ENCODE results near the gene PIK3IP1. TPM values are rescaled to one million over a fixed set of nuclear protein-coding genes. Genes with fewer than 3 reads are reported as not detected.

Gene PIK3IP1
- total RNA-seq, 1 donor from 2014 or later = 16.4 TPM

DNA sequence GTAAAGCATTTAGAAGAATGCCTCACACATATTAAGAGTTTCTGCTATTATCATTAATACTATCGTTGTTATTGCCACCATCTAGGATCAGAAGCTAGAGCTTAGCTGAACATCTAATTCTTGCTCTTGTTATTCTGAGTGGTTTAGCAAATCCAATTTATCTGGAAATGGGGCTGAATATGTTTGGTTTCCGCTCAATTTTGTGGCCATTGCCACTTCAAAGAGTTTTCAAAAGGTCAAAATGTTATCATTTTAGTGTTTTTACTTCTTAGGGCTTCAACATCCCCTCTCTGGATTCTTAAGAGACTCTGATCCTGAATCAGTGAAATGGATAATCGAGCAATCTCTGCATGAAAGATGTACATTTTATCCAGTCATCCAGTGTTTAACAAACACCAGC lies 10.2 kb upstream of the PIK3IP1 start:
- Histone ChIP-seq H3K4me1 (no peaks in the 10 kb centered on the region), H3K4me3 (no peak overlapping the region), H3K27ac (no peak overlapping the region), H3K36me3 (no peaks in the 10 kb centered on the region), H3K9me3 (no peaks in the 10 kb centered on the region), H3K27me3 (no peaks in the 10 kb centered on the region)
- intact Hi-C loops (cut with DNase I) = no loop called here
- no peak for DNase-seq (ENCODE audit: low spot score in 2 of 2)
- TF ChIP-seq, protein P1, sequence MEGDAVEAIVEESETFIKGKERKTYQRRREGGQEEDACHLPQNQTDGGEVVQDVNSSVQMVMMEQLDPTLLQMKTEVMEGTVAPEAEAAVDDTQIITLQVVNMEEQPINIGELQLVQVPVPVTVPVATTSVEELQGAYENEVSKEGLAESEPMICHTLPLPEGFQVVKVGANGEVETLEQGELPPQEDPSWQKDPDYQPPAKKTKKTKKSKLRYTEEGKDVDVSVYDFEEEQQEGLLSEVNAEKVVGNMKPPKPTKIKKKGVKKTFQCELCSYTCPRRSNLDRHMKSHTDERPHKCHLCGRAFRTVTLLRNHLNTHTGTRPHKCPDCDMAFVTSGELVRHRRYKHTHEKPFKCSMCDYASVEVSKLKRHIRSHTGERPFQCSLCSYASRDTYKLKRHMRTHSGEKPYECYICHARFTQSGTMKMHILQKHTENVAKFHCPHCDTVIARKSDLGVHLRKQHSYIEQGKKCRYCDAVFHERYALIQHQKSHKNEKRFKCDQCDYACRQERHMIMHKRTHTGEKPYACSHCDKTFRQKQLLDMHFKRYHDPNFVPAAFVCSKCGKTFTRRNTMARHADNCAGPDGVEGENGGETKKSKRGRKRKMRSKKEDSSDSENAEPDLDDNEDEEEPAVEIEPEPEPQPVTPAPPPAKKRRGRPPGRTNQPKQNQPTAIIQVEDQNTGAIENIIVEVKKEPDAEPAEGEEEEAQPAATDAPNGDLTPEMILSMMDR (IDR thresholded peaks at IDR 0.05) = no peak

DNA sequence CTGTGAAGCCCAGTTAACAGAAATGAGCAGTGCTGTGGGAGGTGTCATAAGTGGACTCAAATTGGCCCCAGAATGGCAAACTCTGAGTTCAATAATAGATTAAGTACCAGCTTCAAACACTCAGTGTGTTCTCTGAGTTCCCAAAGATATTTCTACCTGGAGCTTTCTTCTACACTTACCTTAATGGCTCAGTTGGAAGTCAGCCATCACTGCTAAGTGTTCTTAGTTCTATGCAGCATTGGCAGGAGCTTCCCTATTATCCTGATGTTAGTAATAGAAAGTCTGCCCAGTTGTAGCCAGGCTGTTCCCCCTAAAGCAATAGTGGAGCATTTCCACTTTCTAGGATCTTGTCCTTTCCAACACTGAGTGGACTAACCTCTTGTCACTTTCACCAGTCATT lies 9.7 kb upstream of the PIK3IP1 start:
- Histone ChIP-seq H3K9me3 (no peaks in the 10 kb centered on the region), H3K36me3 (no peaks in the 10 kb centered on the region), H3K27me3 (no peaks in the 10 kb centered on the region), H3K4me3 (no peak overlapping the region), H3K4me1 (no peaks in the 10 kb centered on the region), H3K27ac (no peak overlapping the region)
- intact Hi-C loops (cut with DNase I) = no loop called here
- no peak for DNase-seq (ENCODE audit: low spot score in 2 of 2)
- TF ChIP-seq, protein P1 (IDR thresholded peaks at IDR 0.05) = no peak

DNA sequence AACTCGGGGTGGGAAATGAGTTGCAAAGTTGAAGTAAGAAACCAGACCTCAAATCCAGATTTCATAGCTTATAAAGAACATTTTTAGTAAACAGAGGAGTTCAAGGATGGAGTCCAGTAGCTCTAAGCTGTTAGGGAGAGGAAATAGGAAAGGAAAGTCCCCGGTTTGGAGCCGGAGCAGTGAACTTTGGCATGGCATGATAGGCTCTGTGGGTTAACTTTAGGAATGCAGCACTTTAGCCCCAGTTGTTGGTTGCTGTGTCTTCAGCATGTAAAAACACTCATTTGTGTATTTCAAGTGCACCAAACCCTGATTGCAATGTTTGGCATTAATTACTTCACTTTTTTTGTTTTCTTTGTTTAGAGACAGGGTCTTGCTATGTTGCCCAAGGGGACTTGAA lies 8.6 kb upstream of the PIK3IP1 start:
- Histone ChIP-seq H3K9me3 (no peaks in the 10 kb centered on the region), H3K4me3 (no peak overlapping the region), H3K27me3 (no peaks in the 10 kb centered on the region), H3K36me3 (no peaks in the 10 kb centered on the region), H3K27ac (no peak overlapping the region), H3K4me1 (peaks cover 5 to 7% of the 10 kb centered on the region in 2 donors)
- TF ChIP-seq, protein P1 (IDR thresholded peaks at IDR 0.05) = no peak
- no peak for DNase-seq (ENCODE audit: low spot score in 2 of 2)
- intact Hi-C loops (cut with DNase I) = no loop called here

DNA sequence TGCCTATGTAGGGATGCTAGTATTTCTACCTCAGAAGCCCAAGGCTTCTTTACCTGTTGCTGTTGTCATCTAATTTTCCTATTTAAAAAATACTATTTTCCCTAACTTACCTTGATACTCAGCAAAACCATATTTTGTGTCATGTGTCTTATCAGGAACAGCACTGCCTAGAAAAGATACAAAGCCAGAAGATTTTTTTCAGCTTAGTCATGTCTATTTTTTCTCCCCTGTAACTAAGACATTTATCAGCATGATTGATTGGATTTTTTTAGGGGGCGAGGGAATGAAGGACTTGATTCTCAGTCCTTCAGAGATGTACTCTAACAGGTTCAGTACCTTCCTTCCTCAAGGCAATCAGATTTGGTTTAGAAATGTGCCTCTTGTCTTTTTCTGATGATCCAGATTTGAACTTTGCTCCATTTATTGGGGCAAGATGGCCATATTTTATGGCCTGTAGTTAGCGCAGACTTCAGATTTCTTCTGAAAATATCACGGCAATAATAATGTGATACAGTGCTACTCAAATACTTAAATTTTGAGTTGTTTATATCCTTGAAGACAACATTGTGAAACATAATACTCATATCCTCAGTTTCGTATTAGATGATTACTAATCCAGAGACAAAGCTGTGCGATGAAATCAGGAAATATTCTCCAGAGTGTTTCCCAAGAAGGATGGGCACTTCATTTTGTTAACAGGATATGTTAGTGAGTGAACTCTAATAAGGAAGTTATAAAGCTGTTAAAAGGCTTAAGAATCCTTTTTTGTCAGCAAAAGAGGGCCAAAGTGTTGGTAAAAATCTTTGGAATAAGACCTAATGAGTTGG lies 3.8 kb upstream of the PIK3IP1 start:
- Histone ChIP-seq H3K36me3 (no peaks in the 10 kb centered on the region), H3K27ac (peak overlapping the region; percentile 71 to 99), H3K4me3 (no peak overlapping the region), H3K9me3 (no peaks in the 10 kb centered on the region), H3K4me1 (peaks cover 16 to 22% of the 10 kb centered on the region in 2 donors), H3K27me3 (no peaks in the 10 kb centered on the region)
- intact Hi-C loops (cut with DNase I) = loop anchor here (10.0 kb wide), 1 partner anchor 351 kb away; no protein-coding TSS in a partner anchor
- no peak for DNase-seq (ENCODE audit: low spot score in 2 of 2)
- TF ChIP-seq, protein P1 (IDR thresholded peaks at IDR 0.05) = no peak

DNA sequence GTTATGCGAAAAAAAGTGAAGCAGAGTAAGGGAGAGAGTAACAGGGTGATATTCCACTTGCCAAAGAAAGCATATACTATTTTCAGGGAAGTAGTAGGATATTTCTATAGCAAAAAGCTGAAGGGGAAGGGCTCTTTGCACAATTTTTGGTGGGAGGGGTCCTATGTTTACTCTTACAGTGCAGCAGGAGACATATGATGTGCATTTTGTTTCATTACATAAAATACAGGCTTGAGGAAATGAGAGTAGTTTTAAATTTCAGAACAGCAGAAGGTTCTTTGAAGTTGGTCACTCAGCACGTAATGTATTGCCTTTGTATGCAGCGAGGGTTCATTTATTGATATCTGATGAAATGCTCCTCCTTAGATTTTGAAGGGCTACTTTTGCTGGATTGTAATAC lies 3.1 kb upstream of the PIK3IP1 start:
- peak overlapping the region; percentile 71 to 99 for H3K27ac ChIP-seq

More for the DNA sequence above, 3.1 kb upstream of the PIK3IP1 start:
- Histone ChIP-seq H3K4me1 (peaks cover 16 to 23% of the 10 kb centered on the region in 2 donors), H3K4me3 (no peak overlapping the region), H3K9me3 (no peaks in the 10 kb centered on the region), H3K27me3 (no peaks in the 10 kb centered on the region), H3K36me3 (no peaks in the 10 kb centered on the region)
- intact Hi-C loops (cut with DNase I) = loop anchor here (10.0 kb wide), 1 partner anchor 351 kb away; no protein-coding TSS in a partner anchor
- TF ChIP-seq, protein P1 (IDR thresholded peaks at IDR 0.05) = no peak
- DNase-seq (ENCODE audit: low spot score in 2 of 2) = no peak
